Uterus (tissue), 2 donors: ENCODE data around the gene RAB27A.

Experiments used
- CTCF ChIP-seq, 4 experiments: fragments of 200-600 bp in 2 of 4; fragments of 450-650 bp in 2 of 4; sonication (generic) in 2 of 4; IDR thresholded peaks; one replicate each; pipeline ENCODE4 v1.5.1; 2016 to 2019; ENCODE audit warnings: antibody characterized with exemption in 4 of 4, mild to moderate bottlenecking in 2 of 4, moderate library complexity in 1 of 4
- POLR2A ChIP-seq, 2 donors: fragments of 450-650 bp; IDR thresholded peaks; one replicate each; pipeline ENCODE4 v1.6.1; 2016; ENCODE audit warnings: antibody characterized with exemption in 2 of 2, mild to moderate bottlenecking in 1 of 2, moderate library complexity in 1 of 2

DNA sequence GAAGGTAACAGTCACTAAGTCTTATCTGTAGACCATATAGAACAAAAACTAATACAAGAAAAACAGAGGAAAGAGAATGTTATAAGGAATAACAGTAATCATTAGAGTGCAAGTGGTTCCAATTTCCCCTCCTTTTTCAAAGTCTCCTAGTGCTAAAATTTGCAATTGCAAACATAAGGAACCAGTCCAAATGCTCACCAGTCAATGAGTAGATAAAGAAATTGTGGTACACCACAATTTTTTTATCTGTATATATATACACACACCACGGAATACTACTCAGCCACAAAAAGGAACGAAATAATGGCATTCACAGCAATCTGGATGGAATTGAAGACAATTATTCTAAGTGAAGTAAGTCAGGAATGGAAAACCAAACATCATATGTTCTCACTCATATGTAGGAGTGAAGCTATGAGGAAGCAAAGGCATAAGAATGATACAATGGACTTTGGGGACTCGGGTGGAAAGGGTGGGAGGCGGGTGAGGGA, 54.0 kb downstream of the RAB27A start:
- TF ChIP-seq CTCF (IDR thresholded peaks at IDR 0.05) (no peak), POLR2A (IDR thresholded peaks at IDR 0.05) (no peak)
